ENCODE measurements around the gene NUBP1. TPM values are rescaled to one million over a fixed set of nuclear protein-coding genes. Genes with fewer than 3 reads are reported as not detected.

Gene NUBP1
- total RNA-seq, 2 experiments from 2014 or later = 19.3 to 20.1 TPM

GRCh38 chr16:10753670-10754069 is 10.0 kb downstream of the NUBP1 start:
- Histone ChIP-seq H3K4me3 (ENCODE audit: low read length) (no peak overlapping the region), H3K27me3 (ENCODE audit: control insufficient read depth in 1 of 2, insufficient read depth in 2 of 2, low read length in 2 of 2) (no peaks in the 10 kb centered on the region), H3K4me1 (ENCODE audit: insufficient read depth, low read length) (peaks cover 4% of the 10 kb centered on the region), H3K27ac (ENCODE audit: low read depth in 1 of 2, low read length in 2 of 2) (no peak overlapping the region), H3K9me3 (ENCODE audit: control insufficient read depth in 1 of 2, insufficient read depth in 1 of 2, low read length in 2 of 2) (no peaks in the 10 kb centered on the region), H3K36me3 (ENCODE audit: insufficient read depth, low read length) (peaks cover 90% of the 10 kb centered on the region)
- intact Hi-C loops (cut with DNase I, micrococcal nuclease) = no loop called here
- no peak for ATAC-seq (ENCODE audit: poor library complexity)
- ChIA-PET CTCF (no interaction called here), POLR2A (no interaction called here)
- Mint-ChIP-seq H3K27me3 (no peaks in the 10 kb centered on the region), H3K27ac (no peak overlapping the region), H3K9me3 (no peaks in the 10 kb centered on the region), H3K4me3 (no peak overlapping the region), H3K36me3 (ENCODE audit: low read depth) (peaks cover 85% of the 10 kb centered on the region), H3K4me1 (ENCODE audit: low read depth) (peaks cover 15% of the 10 kb centered on the region)
- DNase-seq = no peak
- TF ChIP-seq, protein P1, sequence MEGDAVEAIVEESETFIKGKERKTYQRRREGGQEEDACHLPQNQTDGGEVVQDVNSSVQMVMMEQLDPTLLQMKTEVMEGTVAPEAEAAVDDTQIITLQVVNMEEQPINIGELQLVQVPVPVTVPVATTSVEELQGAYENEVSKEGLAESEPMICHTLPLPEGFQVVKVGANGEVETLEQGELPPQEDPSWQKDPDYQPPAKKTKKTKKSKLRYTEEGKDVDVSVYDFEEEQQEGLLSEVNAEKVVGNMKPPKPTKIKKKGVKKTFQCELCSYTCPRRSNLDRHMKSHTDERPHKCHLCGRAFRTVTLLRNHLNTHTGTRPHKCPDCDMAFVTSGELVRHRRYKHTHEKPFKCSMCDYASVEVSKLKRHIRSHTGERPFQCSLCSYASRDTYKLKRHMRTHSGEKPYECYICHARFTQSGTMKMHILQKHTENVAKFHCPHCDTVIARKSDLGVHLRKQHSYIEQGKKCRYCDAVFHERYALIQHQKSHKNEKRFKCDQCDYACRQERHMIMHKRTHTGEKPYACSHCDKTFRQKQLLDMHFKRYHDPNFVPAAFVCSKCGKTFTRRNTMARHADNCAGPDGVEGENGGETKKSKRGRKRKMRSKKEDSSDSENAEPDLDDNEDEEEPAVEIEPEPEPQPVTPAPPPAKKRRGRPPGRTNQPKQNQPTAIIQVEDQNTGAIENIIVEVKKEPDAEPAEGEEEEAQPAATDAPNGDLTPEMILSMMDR (IDR thresholded peaks at IDR 0.05) = no peak

- Mint-ChIP-seq H3K27ac (no peak overlapping the region), H3K36me3 (ENCODE audit: low read depth) (peaks cover 85% of the 10 kb centered on the region), H3K4me3 (no peak overlapping the region), H3K9me3 (no peaks in the 10 kb centered on the region), H3K27me3 (no peaks in the 10 kb centered on the region), H3K4me1 (ENCODE audit: low read depth) (peaks cover 6% of the 10 kb centered on the region)
- H3K27ac ChIP-seq (ENCODE audit: low read depth in 1 of 2, low read length in 2 of 2) = no peak overlapping the region
- POLR2A ChIA-PET = no interaction called here
- no peaks in the 10 kb centered on the region for H3K27me3 ChIP-seq (ENCODE audit: control insufficient read depth in 1 of 2, insufficient read depth in 2 of 2, low read length in 2 of 2)
- H3K4me1 ChIP-seq (ENCODE audit: insufficient read depth, low read length) = peaks cover 4% of the 10 kb centered on the region
- peaks cover 88% of the 10 kb centered on the region for H3K36me3 ChIP-seq (ENCODE audit: insufficient read depth, low read length)
- CTCF ChIA-PET = no interaction called here
- H3K9me3 ChIP-seq (ENCODE audit: control insufficient read depth in 1 of 2, insufficient read depth in 1 of 2, low read length in 2 of 2) = no peaks in the 10 kb centered on the region
- ATAC-seq (ENCODE audit: poor library complexity) (no peak), DNase-seq (peak in 1 of 14 experiments; percentile 20)
- TF ChIP-seq, protein P1 (IDR thresholded peaks at IDR 0.05) = no peak
- H3K4me3 ChIP-seq (ENCODE audit: low read length) = no peak overlapping the region
- intact Hi-C loops (cut with DNase I, micrococcal nuclease) = no loop called here
Observed at GRCh38 chr16:10754941-10755340, 11.3 kb downstream of the NUBP1 start.

- POLR2A ChIA-PET = interaction anchor here (0.6 kb wide), 1 partner anchor 1617 kb away, joined by 3 read pairs; no protein-coding TSS in a partner anchor
- no peaks in the 10 kb centered on the region for H3K9me3 Mint-ChIP-seq
Observed at GRCh38 chr16:10756574-10756973, 12.9 kb downstream of the NUBP1 start.

More at GRCh38 chr16:10756574-10756973, 12.9 kb downstream of the NUBP1 start:
- H3K4me1 Mint-ChIP-seq (ENCODE audit: low read depth) = no peaks in the 10 kb centered on the region
- Histone ChIP-seq H3K9me3 (ENCODE audit: control insufficient read depth in 1 of 2, insufficient read depth in 1 of 2, low read length in 2 of 2) (no peaks in the 10 kb centered on the region), H3K27me3 (ENCODE audit: control insufficient read depth in 1 of 2, insufficient read depth in 2 of 2, low read length in 2 of 2) (no peaks in the 10 kb centered on the region), H3K4me3 (ENCODE audit: low read length) (no peak overlapping the region), H3K27ac (ENCODE audit: low read depth in 1 of 2, low read length in 2 of 2) (no peak overlapping the region), H3K4me1 (ENCODE audit: insufficient read depth, low read length) (peaks cover 4% of the 10 kb centered on the region), H3K36me3 (ENCODE audit: insufficient read depth, low read length) (peaks cover 93% of the 10 kb centered on the region)
- CTCF ChIA-PET = interaction anchor here (0.6 kb wide), 1 partner anchor 9 kb away, joined by 3 read pairs; no protein-coding TSS in a partner anchor
- TF ChIP-seq, protein P1 (IDR thresholded peaks at IDR 0.05) = no peak
- intact Hi-C loops (cut with DNase I, micrococcal nuclease) = no loop called here
- no peaks in the 10 kb centered on the region for H3K27me3 Mint-ChIP-seq
- H3K36me3 Mint-ChIP-seq (ENCODE audit: low read depth) = peaks cover 89% of the 10 kb centered on the region
- DNase-seq = no peak
- H3K27ac Mint-ChIP-seq = no peak overlapping the region
- no peak for ATAC-seq (ENCODE audit: poor library complexity)
- H3K4me3 Mint-ChIP-seq = no peak overlapping the region
